ENCODE results near the gene ENTPD5.

- TF ChIP-seq CTCF (IDR thresholded peaks at IDR 0.05; ENCODE audit: low read length): no peak
- no peak for TF ChIP-seq EZH2 (IDR thresholded peaks at IDR 0.05; ENCODE audit: borderline replicate concordance, low read length)
Observed at GRCh38 chr14:73965216-73965615, 53.9 kb downstream of the ENTPD5 start.
